ENCODE data around the gene IKZF1.

The IKZF1 gene

DNA sequence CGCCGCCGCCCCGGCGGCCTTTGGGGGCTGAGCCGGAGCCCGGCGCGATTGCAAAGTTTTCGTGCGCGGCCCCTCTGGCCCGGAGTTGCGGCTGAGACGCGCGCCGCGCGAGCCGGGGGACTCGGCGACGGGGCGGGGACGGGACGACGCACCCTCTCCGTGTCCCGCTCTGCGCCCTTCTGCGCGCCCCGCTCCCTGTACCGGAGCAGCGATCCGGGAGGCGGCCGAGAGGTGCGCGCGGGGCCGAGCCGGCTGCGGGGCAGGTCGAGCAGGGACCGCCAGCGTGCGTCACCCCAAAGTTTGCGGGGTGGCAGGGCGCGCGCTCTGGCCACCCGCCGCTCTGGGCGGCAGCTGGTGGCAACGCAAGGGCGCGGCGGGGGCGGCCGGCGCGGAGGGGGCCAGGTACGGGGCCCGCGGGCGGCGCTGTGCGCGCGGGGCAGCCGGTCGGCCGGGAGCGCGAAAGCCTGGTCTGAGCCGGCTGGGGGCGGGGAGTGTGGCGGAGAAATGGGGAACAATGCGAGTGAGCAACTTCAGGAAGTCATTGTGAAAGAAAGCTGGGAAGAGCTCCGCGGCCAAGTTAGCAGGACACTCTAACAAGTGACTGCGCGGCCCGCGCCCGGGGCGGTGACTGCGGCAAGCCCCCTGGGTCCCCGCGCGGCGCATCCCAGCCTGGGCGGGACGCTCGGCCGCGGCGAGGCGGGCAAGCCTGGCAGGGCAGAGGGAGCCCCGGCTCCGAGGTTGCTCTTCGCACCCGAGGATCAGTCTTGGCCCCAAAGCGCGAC is at the start of gene IKZF1:
Gene IKZF1 (plus strand): TSS at position 588 of the 782 bp plus-strand sequence. CDS start 14,346 bp downstream, outside the sequence.
- peak; percentile 77 for DNase-seq

DNA sequence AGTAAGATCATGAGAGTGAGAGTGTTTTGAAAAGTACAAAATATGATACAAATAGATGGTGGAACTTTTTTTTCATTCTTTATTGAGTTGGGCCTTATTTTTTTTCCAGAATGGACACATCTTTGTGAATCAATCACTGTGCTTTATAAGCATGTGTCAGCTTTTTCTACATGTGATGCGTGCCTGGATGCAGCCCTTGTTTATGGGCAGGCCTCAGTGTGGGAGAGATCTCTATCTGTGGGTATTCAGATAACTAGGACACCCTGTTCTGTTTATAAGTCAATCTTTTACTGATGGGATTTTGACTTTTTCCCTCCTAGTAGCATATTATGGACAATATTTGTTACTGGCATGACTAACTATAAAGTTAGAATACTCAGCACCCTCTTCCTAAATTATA is 42.9 kb upstream of the IKZF1 start:
- no peak for DNase-seq

DNA sequence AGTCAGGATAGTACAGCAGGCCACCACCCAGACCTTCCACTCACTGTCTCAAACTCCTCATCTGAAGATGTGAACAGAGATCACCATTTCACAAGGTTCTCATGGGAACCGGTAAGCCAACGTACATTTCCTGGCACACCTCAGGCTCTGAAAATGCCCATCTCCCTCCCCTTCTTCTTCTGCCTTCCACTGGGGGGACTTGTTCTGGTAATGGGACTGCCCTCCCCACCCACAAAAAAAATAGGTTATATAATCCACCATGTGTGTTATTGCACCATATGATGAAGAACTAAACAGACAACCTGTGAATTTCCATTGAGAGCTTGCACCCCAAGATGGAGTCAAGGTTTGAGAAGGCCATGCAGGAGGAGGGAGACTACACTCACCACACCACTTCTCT is 42.1 kb upstream of the IKZF1 start:
- no peak for DNase-seq

DNA sequence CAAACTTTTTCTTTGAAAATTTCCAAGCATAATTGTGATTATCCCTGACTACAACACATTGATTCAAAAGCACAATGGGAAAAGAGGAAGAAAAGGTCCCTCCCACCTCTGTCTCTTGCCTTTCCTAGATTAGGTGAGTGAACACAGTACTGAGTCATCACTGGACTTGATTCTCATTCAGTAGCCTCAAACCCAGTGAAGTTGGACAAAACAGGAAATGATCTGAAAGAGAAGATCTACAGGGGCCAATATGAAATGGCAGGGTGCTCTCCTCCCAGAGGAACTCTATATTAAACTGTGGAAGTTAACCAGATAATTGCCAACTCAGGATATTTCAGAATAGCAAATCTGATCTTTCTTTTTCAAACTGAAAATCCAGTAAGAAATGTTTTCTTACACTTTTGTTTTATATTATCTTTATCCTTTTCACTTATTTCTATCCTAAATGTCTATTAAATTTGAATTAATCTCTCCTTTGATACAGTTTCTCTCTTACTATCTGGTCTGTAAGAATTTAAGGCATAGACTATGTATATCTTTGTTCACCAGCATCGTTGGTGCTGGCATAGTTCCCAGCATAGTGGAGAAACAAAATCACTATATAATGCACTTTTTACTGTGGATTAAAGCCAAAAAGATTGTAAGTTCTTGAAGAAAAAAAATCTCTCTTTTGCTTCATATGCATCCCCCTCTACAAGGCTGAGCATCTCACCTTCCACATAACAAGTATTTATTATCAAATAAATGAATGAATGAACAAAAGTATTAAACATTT is 41.4 kb upstream of the IKZF1 start:
- no peak for DNase-seq

DNA sequence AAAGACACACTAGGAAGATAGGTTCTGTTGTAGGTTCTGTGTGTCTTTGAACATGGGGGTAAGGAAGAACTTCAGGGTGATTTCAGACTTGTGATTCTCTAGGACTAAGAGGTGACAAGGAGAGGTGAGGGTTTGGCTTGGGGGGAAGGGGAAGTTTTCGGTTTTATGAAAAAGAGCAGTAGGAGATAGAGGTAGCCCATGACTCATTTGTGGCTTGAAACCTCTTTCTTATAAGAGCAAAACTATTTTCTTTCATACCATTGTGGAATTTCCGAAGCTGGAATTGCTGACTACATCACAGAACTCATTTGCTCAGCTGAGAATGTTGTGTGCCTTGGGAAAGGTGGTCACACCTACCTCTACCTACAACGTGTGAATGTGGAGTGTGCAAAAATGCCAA is 39.6 kb upstream of the IKZF1 start:
- DNase-seq, result peak; percentile 28

DNA sequence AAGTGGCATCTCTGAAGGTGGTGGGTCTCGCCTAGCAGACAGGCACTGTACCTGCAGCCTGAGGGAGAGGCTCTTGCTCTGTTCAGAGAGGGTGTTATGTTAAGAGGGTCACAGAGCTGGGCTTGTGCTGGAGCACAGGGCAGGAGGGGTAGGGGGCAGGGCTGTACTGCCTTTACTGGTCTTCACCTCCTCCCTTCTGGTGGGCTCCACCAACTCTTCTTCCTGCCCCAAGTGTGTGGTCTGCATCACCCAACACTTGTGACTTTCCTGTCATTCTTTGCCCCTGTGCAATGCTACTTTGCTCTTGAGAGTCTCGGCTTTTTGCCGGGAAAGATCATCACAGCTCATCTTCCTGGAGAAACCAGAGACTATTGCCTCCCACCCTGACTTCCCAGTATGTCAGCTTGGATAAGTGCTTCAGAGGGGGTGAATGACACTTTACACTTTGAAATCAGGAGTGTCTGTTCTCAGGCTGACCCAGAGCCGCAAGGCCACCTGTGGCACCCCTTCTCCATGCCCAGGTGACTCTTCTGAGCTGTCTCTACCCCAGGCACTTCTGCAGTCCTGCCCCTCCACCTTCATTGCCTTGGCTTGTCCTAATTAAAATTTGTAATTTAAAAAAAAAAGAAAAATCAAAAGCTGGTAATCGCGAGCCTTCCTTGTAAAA is 38.4 kb upstream of the IKZF1 start:
- DNase-seq, result peak; percentile 35

DNA sequence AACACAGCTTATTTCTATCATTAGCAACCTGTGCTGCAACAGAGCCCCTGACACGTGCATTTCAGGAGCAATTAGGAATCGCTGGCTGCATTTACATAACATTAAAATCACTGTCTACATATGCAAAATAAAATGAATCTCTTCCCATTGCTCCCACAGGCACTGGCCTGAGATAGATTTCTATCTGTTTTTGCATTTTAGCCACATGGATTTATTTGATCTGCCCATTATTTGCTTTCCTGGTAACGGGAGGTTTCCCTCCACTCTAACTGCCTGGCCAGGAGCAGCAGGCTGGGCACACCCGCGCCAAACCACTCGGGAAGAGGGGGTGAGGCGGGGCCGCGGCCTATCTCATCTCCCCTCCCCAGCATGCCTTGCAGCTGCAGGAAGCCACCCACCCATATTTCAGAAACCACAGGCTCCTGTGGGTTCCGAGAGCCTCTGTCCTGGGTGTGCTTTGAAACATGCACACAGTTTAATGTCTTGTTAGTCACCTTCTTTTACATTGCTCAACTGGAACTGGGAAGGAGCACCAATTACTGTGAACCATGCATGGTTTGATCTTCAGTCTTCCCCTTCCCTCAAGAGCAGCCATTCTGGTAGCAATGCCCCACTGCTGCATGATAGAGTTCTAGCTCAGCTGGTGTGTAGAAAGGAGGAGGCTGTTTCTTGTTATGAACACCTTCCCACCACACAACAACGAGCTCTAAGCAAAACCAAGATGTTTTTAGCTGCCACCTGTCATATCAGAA is 37.7 kb upstream of the IKZF1 start:
- DNase-seq, result peak; percentile 75

DNA sequence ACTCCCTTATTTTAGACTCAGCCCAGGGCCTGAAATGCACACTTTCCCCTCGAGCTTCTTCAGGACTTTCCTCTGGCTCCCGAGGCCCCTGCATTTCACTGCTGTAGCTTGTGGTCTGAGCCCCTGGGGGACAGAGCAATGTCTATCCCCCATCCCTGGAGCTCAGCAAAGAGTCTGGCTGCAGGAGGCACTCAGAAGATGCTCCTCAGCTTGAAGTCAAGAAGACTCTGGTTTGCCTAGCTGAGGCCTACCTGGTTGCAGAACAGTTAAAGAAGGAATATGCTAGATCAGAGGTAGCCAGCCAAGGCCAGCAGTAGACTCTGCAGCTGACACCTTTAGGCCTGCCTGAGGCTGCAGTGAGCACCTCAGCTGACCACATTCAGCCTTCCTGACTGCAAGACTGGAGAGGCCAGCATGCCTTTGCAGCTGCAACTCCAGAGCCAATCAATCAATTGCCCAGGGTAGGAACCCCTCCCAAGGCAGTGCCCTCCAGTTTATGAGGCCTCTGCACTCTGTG is 36.9 kb upstream of the IKZF1 start:
- DNase-seq, result peak; percentile 27

DNA sequence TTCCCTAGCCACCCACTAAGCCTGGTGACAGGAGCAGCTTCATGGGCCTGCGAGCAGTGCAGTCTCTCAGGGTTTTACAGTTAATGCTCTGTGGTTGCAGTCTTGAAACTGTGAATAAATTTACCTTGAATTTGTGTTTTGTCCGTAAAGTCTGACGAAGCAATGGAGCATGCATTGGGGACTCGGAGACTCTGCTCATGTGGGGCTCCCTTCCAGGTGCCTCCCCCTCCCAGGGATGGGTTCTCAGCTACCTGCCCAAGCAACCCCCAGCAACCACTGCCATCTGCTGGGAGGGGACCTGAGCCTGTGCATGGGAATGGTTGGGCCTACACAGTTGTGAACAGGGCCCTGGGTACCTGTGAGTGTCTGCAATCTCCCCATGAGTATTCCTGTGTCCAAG is 36.3 kb upstream of the IKZF1 start:
- peak; percentile 37 for DNase-seq

DNA sequence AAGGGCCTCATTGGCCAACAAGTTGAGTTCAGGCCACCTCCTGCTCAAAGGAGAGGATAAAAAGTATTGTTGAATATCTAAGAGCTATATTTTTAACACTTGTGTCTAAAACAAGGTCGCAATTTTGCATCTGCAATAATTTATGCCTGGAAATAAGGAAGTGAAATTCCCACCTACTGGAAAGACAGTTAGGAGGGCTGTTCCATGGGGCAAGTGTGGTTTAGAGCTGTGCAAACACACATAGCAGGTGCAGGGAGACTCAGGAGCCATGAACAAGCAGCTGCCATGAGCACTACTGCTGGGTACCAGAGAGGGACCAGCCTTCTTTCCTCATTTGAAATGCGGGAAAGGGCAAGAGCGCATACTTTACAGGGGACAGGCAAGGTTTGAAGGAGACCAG is 35.5 kb upstream of the IKZF1 start:
- DNase-seq, result no peak

DNA sequence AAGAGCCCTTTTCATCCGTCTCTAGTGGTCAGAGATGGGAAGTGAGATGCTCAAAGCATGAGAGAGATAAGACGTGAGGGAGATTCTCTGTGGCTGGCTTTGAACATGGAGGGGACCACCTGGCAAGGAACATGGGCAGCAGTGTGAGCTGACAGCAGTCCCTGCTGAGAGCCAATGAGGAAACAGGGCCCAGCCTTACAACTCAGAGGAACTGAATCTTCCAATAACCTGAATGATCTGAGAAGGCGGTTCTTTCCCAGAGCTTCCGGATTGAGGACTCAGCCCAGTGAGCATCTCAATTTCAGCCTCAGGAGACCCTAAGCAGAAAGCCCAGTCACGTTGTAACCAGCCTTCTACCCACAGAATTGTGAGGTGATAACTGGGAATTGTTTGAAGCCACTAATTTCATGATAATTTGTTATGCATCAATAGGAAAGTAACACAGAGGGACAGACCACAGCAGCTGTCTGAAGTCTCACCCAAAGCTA is 33.9 kb upstream of the IKZF1 start:
- DNase-seq, result no peak

DNA sequence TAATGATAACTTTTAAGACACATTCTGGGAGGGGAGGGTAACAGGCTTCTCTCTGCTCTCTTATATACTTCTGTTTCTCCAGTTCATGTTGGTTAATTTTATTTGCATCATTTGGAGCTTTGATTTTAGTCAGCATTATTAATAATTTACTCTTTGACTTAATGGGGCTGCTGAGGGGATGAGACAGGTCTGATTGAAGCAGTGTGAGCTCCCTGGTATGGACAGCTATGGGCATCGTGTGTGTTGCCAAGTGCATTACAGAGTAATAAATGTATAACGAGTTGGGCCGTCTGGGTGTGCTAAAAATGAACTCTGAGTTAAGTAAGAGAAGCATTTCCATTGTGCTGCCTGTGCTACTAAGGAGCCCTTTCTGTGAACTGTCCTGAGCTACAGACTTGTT is 31.7 kb upstream of the IKZF1 start:
- no peak for DNase-seq

DNA sequence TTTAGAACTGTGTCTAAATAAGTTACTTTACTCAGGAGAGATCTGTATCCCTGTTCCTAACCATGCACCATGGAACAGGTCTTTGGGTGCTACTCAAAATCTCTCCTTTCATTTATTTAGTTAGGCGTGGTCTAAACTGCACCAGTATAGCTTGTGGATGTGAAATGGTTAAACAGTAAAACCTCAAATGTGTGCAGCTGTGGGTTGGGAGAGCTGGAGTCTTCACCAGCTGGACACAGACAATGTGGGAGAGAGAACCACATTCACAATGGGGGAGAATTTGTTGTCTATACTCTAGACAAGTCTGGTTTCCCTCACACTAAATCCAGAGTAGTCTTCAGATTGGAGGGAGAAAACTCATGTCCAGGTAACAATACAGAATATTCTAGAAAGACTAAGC is 31.2 kb upstream of the IKZF1 start:
- DNase-seq, result no peak

DNA sequence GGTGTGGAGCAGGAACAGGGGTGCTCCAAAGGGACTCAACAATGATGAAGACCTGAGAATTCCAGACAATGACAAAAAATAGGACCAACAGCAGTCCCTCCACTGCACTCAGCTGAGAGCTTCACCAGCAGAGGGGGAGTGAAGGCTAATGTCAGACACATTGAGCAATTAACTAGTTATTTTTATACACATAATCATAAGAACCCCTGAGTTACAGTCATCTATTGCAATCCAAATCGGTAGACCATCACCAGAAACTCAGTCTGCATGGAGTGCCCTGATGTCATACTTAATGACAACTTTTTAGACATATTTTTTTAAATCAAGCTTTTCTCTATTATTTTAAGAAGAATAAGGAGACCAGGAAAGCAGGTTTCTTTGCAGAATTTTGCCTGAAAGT is 30.6 kb upstream of the IKZF1 start:
- no peak for DNase-seq

DNA sequence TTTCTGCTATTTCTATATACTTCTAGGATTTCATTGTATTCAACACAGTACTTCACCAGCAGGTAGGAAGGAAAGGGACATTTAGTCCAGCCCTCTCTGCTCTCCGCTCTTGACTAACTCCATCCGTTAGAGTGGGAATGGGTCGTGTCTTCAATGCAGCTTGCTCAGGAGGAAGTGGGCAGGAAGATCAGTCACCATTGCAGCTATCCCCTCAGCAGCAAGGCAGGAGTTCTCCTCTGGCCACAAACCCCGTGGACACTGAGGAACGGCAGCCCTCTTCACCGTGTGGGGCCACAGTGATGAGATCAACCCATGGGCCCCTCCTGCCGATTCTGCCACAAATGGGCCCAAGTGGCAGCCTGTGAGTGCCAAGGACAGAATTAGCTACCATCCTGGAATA is 30.2 kb upstream of the IKZF1 start:
- no peak for DNase-seq

DNA sequence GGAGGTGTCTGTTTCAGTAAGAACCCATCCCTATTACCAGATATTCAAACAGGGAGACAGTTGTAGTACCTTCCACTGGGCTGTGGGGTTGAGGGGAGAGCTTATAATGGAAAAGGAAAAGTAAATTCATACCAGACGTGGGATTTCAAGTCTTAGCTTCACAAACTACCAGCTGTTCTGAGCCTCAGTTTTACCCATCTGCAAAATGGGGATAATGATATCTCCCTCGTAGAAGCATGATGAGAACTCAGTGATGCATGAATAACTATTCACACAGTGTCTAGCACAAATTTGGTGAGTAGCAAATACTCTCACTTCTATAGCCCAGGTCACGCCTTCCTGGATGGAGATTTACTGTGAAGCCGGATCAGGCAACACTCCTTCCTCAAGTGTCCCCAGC is 29.1 kb upstream of the IKZF1 start:
- no peak for DNase-seq

DNA sequence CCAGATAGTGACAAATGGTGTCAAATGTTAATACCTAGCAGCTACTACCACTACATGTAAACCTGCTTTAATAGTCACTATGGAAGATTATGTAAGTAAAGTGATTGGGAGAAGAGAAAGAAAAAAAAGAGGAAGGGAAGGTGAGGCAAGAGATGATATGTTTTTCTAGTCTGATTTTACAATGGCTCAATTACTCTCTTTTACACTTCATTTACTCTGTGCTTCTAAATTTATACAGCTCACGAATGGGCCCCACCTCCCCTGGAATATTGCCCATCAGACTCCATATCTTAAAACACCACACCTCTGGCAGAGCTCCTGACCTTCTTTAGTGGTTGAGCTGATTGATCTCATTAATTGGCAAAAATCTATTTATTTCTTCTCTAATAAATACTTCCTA is 28.0 kb upstream of the IKZF1 start:
- no peak for DNase-seq

DNA sequence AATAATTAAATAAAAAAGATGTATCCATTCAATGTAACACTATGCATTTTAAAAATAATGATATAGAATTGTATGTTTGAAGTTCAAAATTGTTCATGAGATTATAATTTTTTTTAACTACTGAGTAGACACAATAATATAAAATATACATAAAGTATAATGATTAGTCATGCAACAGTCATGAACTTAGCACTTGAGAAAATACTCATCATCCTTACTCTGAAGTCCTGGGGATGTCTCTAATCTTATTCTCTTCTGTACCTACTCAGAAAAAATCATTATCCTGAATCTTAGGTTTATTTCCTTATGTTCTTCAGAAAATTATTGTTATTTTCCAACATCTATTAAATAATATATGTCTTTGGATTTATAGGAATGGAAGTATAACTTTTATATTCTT is 26.4 kb upstream of the IKZF1 start:
- no peak for DNase-seq

DNA sequence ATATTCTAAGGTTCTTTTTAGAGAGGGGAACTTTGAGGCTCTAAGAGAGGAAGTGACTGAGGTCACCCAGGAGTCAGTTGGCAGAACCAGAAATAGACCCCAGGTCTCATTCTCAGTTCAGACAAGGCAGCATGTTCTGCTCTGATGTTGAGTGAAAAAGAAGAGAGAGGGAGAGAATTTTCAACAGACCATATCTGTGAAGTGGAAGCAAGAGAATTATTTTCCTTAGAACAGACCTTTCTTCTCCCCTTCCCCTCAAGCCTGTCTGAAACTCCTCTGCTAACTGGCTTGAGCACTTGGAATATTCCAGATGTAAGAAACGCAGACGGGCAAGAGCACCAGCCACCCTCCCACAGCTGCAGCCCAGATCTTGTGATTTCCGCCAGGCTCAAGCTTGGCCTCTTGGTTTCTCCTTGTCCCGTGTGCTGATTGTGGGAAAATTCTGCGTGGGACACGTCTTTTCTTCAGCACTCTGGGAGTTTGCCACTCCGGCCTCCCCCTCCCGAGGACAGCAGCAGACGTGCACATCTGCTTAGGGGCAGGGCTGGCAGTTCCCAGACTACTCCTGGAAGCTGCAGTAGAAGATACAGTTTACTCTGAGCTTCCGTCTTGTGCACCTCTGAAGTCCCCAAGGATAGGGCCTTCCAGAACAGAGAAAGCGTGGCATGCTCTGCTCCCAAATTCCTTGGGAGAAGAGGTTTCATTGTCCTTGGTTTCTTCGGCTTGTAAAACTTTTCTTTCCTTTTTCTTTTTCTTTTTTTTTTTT is 22.7 kb upstream of the IKZF1 start:
- DNase-seq, result no peak

DNA sequence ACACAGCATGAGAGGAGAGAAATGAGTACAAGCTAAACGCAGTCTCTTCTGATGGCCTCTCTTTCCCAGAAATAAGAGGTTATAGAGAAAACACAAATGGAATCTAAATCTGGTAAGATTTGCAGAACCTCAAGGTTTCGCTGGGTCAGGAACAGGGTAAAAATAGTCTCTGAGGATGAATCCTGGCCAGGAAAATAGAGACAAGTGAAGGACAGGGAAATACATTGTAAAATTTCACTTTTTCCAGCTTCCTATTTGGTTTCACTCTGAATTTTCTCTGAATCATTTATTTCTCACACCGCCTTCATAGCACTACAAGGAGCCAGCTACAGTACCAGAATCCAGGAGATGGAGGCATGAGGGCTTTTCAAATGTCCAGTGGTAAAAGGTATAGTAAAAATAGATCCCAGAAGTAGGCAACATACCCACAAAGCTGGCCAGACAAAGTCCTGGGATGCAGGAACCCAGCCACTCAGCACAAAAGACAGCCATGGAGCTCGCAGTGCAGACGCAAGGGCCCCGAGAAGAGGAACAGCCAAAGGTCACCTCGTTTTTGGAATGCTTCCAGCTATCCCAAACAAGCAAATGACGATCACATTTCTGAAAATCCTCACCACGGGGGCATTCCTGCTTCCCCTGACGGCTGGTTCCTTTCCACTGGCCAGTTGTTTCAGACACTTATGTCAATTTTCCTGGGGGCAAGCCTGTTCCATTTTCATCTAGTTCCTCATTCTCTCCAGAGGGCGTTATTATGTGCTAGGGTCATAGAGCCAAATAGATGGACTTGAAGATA is 21.5 kb upstream of the IKZF1 start:
- no peak for DNase-seq

DNA sequence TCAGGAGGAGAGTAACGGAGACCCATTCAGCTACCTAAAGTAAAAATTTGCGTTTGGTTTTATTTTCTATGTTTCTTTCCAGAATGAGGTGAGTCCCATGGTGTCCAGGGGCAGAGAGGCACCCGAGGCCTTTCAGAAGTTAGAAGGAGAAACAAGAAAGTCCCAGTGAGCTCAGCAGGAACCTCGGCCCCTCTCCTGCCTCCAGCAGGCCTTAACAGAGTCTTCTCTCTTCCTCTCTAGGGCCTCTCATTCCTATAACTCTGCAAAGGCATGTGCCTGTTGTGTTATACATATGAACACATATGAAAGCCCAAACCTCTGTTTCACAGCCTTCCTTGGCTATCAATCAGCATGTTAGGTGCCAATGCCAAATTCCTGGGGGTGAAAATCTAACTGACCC is 20.8 kb upstream of the IKZF1 start:
- no peak for DNase-seq

All from activated T-cell treated with anti-CD3 and anti-CD28 coated beads, Interleukin-2, amount 50 U/mL, for 1 hour (primary cell).